ENCODE measurements around the gene SH2D1B.

Gene SH2D1B

GRCh38 chr1:162363823-162364222 lies 48.1 kb downstream of the SH2D1B start:
- ChIA-PET CTCF (interaction anchor here (1.3 kb wide), 1 partner anchor 9 kb away, joined by 4 read pairs; no protein-coding TSS in a partner anchor), POLR2A (no interaction called here)
- no peak overlapping the region for H3K4me3 ChIP-seq (ENCODE audit: low read depth, low read length)
- DNase-seq (ENCODE audit: low read depth, low spot score) = no peak
- TF ChIP-seq CTCF (IDR thresholded peaks at IDR 0.05; ENCODE audit: insufficient read depth, low read length, missing control alignments) = no peak

GRCh38 chr1:162361349-162361748 lies 50.6 kb downstream of the SH2D1B start:
- DNase-seq (ENCODE audit: low read depth, low spot score) = no peak
- no peak for TF ChIP-seq CTCF (IDR thresholded peaks at IDR 0.05; ENCODE audit: insufficient read depth, low read length, missing control alignments)
- POLR2A ChIA-PET = no interaction called here
- CTCF ChIA-PET = no interaction called here
- no peak overlapping the region for H3K4me3 ChIP-seq (ENCODE audit: low read depth, low read length)

GRCh38 chr1:162360874-162361260 lies 51.1 kb downstream of the SH2D1B start:
- ChIA-PET CTCF (no interaction called here), POLR2A (no interaction called here)
- no peak for DNase-seq (ENCODE audit: low read depth, low spot score)
- no peak for TF ChIP-seq CTCF (IDR thresholded peaks at IDR 0.05; ENCODE audit: insufficient read depth, low read length, missing control alignments)
- no peak overlapping the region for H3K4me3 ChIP-seq (ENCODE audit: low read depth, low read length)

GRCh38 chr1:162360237-162360873 lies 51.6 kb downstream of the SH2D1B start:
- POLR2A ChIA-PET = no interaction called here
- CTCF ChIA-PET = interaction anchor here (1.2 to 1.4 kb wide), 2 partner anchors 33 to 253 kb away, joined by 4 read pairs; no protein-coding TSS in a partner anchor

GRCh38 chr1:162359523-162360236 lies 52.3 kb downstream of the SH2D1B start:
- ChIA-PET POLR2A (no interaction called here), CTCF (interaction anchor here (1.2 to 1.4 kb wide), 2 partner anchors 33 to 254 kb away, joined by 4 read pairs; no protein-coding TSS in a partner anchor)
- no peak for TF ChIP-seq CTCF (IDR thresholded peaks at IDR 0.05; ENCODE audit: insufficient read depth, low read length, missing control alignments)
- DNase-seq (ENCODE audit: low read depth, low spot score) = no peak
- H3K4me3 ChIP-seq (ENCODE audit: low read depth, low read length) = no peak overlapping the region

More at GRCh38 chr1:162360237-162360873, 51.6 kb downstream of the SH2D1B start:
- no peak overlapping the region for H3K4me3 ChIP-seq (ENCODE audit: low read depth, low read length)
- no peak for DNase-seq (ENCODE audit: low read depth, low spot score)
- no peak for TF ChIP-seq CTCF (IDR thresholded peaks at IDR 0.05; ENCODE audit: insufficient read depth, low read length, missing control alignments)

DNA sequence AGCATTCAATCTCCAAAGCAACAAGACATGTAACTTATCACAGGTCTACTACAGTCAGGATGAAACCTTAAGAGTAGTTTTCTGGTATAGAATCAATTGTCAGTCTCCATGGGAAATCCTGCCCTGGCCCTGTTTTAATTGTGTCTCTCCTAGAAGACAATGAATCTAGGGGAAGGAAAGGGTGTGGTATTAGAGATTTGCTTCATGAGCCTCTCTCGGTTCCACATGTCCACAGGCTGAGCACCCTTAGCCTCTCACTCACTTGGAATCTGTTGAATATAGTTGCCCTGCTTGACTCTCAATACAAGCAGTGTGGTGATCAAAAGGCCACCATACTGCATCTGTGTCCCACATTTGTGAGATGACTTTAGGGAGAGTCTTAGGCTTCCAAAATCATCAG lies 53.0 kb downstream of the SH2D1B start:
- ChIA-PET POLR2A (no interaction called here), CTCF (interaction anchor here (1.4 kb wide), 1 partner anchor 254 kb away, joined by 4 read pairs; no protein-coding TSS in a partner anchor)
- no peak for TF ChIP-seq CTCF (IDR thresholded peaks at IDR 0.05; ENCODE audit: insufficient read depth, low read length, missing control alignments)
- no peak for DNase-seq (ENCODE audit: low read depth, low spot score)
- no peak overlapping the region for H3K4me3 ChIP-seq (ENCODE audit: low read depth, low read length)
